Hepatocyte (in vitro differentiated cells): ENCODE measurements around the gene KIF5C. TPM values are rescaled to one million over a fixed set of nuclear protein-coding genes. Genes with fewer than 3 reads are reported as not detected.
A peak's percentile ranks its signal among the peaks of the same experiment; 100 is the strongest.

Experiments
- DNase-seq: peaks from one replicate; pipeline ENCODE4 v3.0.0-alpha.2; 2016; ENCODE audit warnings: low spot score
- H2AFZ ChIP-seq: fragments of 200-600 bp; sonication (generic); 2 replicates; pipeline ENCODE4 v1.6.0; 2016; ENCODE audit warnings: antibody characterized with exemption, mild to moderate bottlenecking
- H3K27ac ChIP-seq: fragments of 200-600 bp; sonication (generic); 2 replicates; pipeline ENCODE4 v1.5.1; 2016; ENCODE audit warnings: mild to moderate bottlenecking
- H3K27me3 ChIP-seq: fragments of 200-600 bp; sonication (generic); 2 replicates; pipeline ENCODE4 v1.6.1; 2016
- H3K36me3 ChIP-seq: fragments of 200-600 bp; sonication (generic); replicated peaks from 2 replicates; pipeline ENCODE4 v1.5.1; 2016; ENCODE audit warnings: low read depth; ENCODE audit not compliant: insufficient read depth
- H3K4me1 ChIP-seq: fragments of 200-600 bp; sonication (generic); 2 replicates; pipeline ENCODE4 v1.5.1; 2016; ENCODE audit warnings: mild to moderate bottlenecking, moderate library complexity; ENCODE audit not compliant: insufficient read depth
- H3K4me2 ChIP-seq: fragments of 200-600 bp; sonication (generic); 2 replicates; pipeline ENCODE4 v1.6.0; 2016
- H3K4me3 ChIP-seq: fragments of 200-600 bp; sonication (generic); 2 replicates; pipeline ENCODE4 v1.5.1; 2016; ENCODE audit warnings: mild to moderate bottlenecking
- H3K79me2 ChIP-seq: fragments of 200-600 bp; sonication (generic); 2 replicates; pipeline ENCODE4 v1.6.0; 2017; ENCODE audit warnings: mild to moderate bottlenecking
- H3K9me2 ChIP-seq: fragments of 200-600 bp; sonication (generic); replicated peaks from 2 replicates; pipeline ENCODE4 v1.6.0; 2017; ENCODE audit warnings: mild to moderate bottlenecking; ENCODE audit not compliant: insufficient read depth
- H3K9me3 ChIP-seq: fragments of 200-600 bp; sonication (generic); 2 replicates; pipeline ENCODE4 v1.5.1; 2016; ENCODE audit warnings: low read depth, mild to moderate bottlenecking
- H4K20me1 ChIP-seq: fragments of 200-600 bp; sonication (generic); 2 replicates; pipeline ENCODE4 v1.6.0; 2016; ENCODE audit warnings: mild to moderate bottlenecking; ENCODE audit not compliant: insufficient read depth, poor library complexity, severe bottlenecking
- CTCF ChIP-seq: fragments of 200-600 bp; sonication (generic); IDR thresholded peaks from 2 replicates; pipeline ENCODE4 v1.5.1; 2016; ENCODE audit warnings: antibody characterized with exemption, mild to moderate bottlenecking; ENCODE audit not compliant: poor library complexity
- EZH2 ChIP-seq: fragments of 200-600 bp; sonication (generic); IDR thresholded peaks from 2 replicates; pipeline ENCODE4 v1.6.1; 2016; ENCODE audit warnings: antibody characterized with exemption, mild to moderate bottlenecking, borderline replicate concordance
- EZH2phosphoT487 ChIP-seq: fragments of 200-600 bp; sonication (generic); IDR thresholded peaks from one replicate; pipeline ENCODE4 v1.6.1; 2018; ENCODE audit warnings: antibody characterized with exemption, mild to moderate bottlenecking, low read depth, moderate library complexity; ENCODE audit not compliant: unreplicated experiment, severe bottlenecking
- WGBS: methylation state at CpG from one replicate; pipeline ENCODE4 v1.1.6; 2016; ENCODE audit warnings: low lambda C conversion rate; ENCODE audit errors: missing lambda C conversion rate; 5-methylcytosine and 5-hydroxymethylcytosine counted together
- polyA plus RNA-seq: library from polyadenylated mRNA; unstranded; fragments of >200 nt; fragmentation: Nextera tagmentation; extraction: Ambion mirVana; gene quantifications from 2 replicates; pipeline ENCODE4 v1.2.1, GENCODE V29; 2016
- total RNA-seq: library from RNA; depleted of rRNA; stranded (reverse); fragments of >200 nt; gene quantifications from 2 replicates; pipeline ENCODE4 v1.2.3, GENCODE V29; 2014

Gene KIF5C
- total and polyA plus RNA-seq, 2 experiments from 2014 or later = 2.1 to 3.6 TPM

DNA sequence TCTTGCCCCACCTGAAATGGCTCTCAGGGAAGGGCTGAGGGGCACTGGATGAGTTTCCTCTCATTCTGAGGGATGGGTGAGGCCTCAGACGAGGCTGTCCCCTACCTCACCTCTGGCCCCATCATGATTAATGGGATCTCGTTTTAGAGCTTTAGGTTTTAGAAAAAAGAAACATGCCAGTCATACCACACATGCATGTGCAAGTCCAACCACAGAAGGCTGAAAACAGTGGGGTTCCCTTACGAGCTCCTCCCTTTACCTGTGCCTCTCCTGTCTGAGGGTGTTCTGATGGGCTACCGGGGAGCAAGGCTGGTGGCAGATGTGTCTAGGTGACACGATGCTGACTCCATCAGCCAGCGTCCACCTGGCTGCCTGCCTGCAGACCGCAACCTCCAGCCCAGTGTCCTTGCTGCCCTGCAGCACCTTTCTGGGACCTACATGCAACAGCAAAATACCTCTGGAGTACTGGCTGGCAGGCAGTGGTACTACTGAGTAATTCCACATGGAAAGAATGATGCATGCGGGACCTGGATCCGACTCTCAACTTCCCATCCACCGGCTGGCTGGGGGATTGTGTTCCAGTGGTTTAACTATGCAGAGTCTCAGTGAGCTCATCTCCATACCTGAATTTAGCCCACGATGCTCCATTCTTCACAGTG is 154.4 kb downstream of the KIF5C start:
- peaks cover 8% of the 10 kb centered on the region for H3K27me3 ChIP-seq
- TF ChIP-seq EZH2 = no peak
- TF ChIP-seq EZH2phosphoT487 = no peak
- no peak for TF ChIP-seq CTCF
- H2AFZ ChIP-seq = no peak overlapping the region
- no peak overlapping the region for H3K4me3 ChIP-seq
- H3K36me3 ChIP-seq = no peaks in the 10 kb centered on the region
- no peak overlapping the region for H3K4me2 ChIP-seq
- no peak for DNase-seq
- H4K20me1 ChIP-seq = no peaks in the 10 kb centered on the region
- no peak overlapping the region for H3K27ac ChIP-seq
- no peaks in the 10 kb centered on the region for H3K4me1 ChIP-seq
- no peaks in the 10 kb centered on the region for H3K9me2 ChIP-seq
- no peaks in the 10 kb centered on the region for H3K9me3 ChIP-seq
- H3K79me2 ChIP-seq = no peaks in the 10 kb centered on the region
- 80% methylated on average over 11 of the region's 11 CpGs for WGBS

- H3K4me3 ChIP-seq = no peak overlapping the region
Measured at GRCh38 chr2:149031396-149031795, 156.4 kb downstream of the KIF5C start.

GRCh38 chr2:149033716-149034115 is 158.7 kb downstream of the KIF5C start:
- DNase-seq = peak; percentile 62
- H3K4me2 ChIP-seq = no peak overlapping the region
- WGBS = 50% methylated on average over 8 of the region's 8 CpGs
- no peak overlapping the region for H3K4me3 ChIP-seq
- H4K20me1 ChIP-seq = no peaks in the 10 kb centered on the region
- no peak overlapping the region for H3K27ac ChIP-seq
- TF ChIP-seq CTCF = no peak
- TF ChIP-seq EZH2 = no peak
- H3K36me3 ChIP-seq = no peaks in the 10 kb centered on the region
- peaks cover 12% of the 10 kb centered on the region for H3K27me3 ChIP-seq
- H2AFZ ChIP-seq = no peak overlapping the region
- no peaks in the 10 kb centered on the region for H3K9me2 ChIP-seq
- H3K9me3 ChIP-seq = no peaks in the 10 kb centered on the region
- H3K4me1 ChIP-seq = no peaks in the 10 kb centered on the region
- H3K79me2 ChIP-seq = no peaks in the 10 kb centered on the region

More at GRCh38 chr2:149031396-149031795, 156.4 kb downstream of the KIF5C start:
- Histone ChIP-seq H2AFZ (no peak overlapping the region), H3K27ac (no peak overlapping the region), H3K4me2 (no peak overlapping the region), H3K79me2 (no peaks in the 10 kb centered on the region), H3K27me3 (peaks cover 12% of the 10 kb centered on the region), H3K36me3 (no peaks in the 10 kb centered on the region), H4K20me1 (no peaks in the 10 kb centered on the region), H3K4me1 (no peaks in the 10 kb centered on the region), H3K9me3 (no peaks in the 10 kb centered on the region), H3K9me2 (no peaks in the 10 kb centered on the region)
- DNase-seq = no peak
- 99% methylated on average over 4 of the region's 4 CpGs for WGBS
- TF ChIP-seq CTCF (no peak), EZH2phosphoT487 (no peak), EZH2 (no peak)

DNA sequence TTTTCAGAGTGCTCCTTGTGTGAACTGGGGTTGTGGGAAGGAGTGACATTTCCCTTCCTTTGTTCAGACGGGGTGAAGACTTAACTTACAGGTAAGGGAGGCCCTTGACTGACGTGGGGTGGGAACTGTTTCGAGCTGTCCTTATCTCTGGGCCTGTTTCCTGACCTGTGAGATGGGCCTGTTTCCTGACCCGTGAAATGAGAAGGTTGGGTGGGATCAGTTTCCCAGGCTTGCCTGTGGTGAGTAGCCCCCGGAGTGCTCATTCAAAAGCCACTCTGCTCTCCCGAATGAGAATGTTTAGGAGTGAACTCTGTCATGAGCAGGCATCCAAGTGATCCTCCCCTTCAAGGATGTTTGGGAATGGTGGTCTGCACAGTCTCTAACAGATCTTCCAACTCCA is 159.4 kb downstream of the KIF5C start:
- Histone ChIP-seq H3K27me3 (peaks cover 13% of the 10 kb centered on the region), H3K36me3 (no peaks in the 10 kb centered on the region), H4K20me1 (no peaks in the 10 kb centered on the region), H3K27ac (no peak overlapping the region), H3K4me3 (no peak overlapping the region), H3K4me1 (no peaks in the 10 kb centered on the region), H2AFZ (no peak overlapping the region), H3K9me2 (no peaks in the 10 kb centered on the region), H3K79me2 (peaks cover 3% of the 10 kb centered on the region), H3K4me2 (no peak overlapping the region), H3K9me3 (no peaks in the 10 kb centered on the region)
- no peak for TF ChIP-seq CTCF
- no peak for TF ChIP-seq EZH2
- no peak for DNase-seq
- 70% methylated on average over 6 of the region's 6 CpGs for WGBS
